Measurements from ENCODE around the gene XPC. TPM values are rescaled to one million over a fixed set of nuclear protein-coding genes. Genes with fewer than 3 reads are reported as not detected.

Gene XPC
- total and polyA plus RNA-seq, 7 donors, result 8.1 to 37.5 (median 30.3) TPM

GRCh38 chr3:14211621-14212020 is 33.2 kb upstream of the XPC start:
- H3K9me3 ChIP-seq, result no peaks in the 10 kb centered on the region
- intact Hi-C loops (cut with DNase I), result no loop called here
- TF ChIP-seq CTCF (IDR thresholded peaks at IDR 0.05) (no peak), EP300 (IDR thresholded peaks at IDR 0.05) (no peak), POLR2AphosphoS5 (IDR thresholded peaks at IDR 0.05) (no peak), POLR2A (IDR thresholded peaks at IDR 0.05) (no peak)
- H3K27ac ChIP-seq, result no peak overlapping the region
- WGBS, 2 donors, result 66 to 70% methylated on average over 4 of the region's 4 CpGs
- no peaks in the 10 kb centered on the region for H3K36me3 ChIP-seq
- no peak for DNase-seq
- no peak overlapping the region for H3K4me3 ChIP-seq
- no peaks in the 10 kb centered on the region for H3K4me1 ChIP-seq
- no peaks in the 10 kb centered on the region for H3K27me3 ChIP-seq

GRCh38 chr3:14210843-14211594 is 32.6 kb upstream of the XPC start:
- DNase-seq, result no peak
- H3K9me3 ChIP-seq, result no peaks in the 10 kb centered on the region
- no peak overlapping the region for H3K27ac ChIP-seq
- no peaks in the 10 kb centered on the region for H3K36me3 ChIP-seq
- no peak overlapping the region for H3K4me3 ChIP-seq
- H3K27me3 ChIP-seq, result no peaks in the 10 kb centered on the region
- no peaks in the 10 kb centered on the region for H3K4me1 ChIP-seq
- 76 to 84% methylated on average over 4 of the region's 4 CpGs for WGBS, 2 donors
- TF ChIP-seq POLR2AphosphoS5 (IDR thresholded peaks at IDR 0.05), result no peak
- no peak for TF ChIP-seq POLR2A (IDR thresholded peaks at IDR 0.05)
- no peak for TF ChIP-seq EP300 (IDR thresholded peaks at IDR 0.05)
- TF ChIP-seq CTCF (IDR thresholded peaks at IDR 0.05), result no peak
- intact Hi-C loops (cut with DNase I), result no loop called here

GRCh38 chr3:14210290-14210688 is 31.9 kb upstream of the XPC start:
- no peak for DNase-seq
- no peak overlapping the region for H3K4me3 ChIP-seq
- WGBS, 2 donors, result 72 to 84% methylated on average over 3 of the region's 3 CpGs
- H3K36me3 ChIP-seq, result no peaks in the 10 kb centered on the region
- H3K27me3 ChIP-seq, result no peaks in the 10 kb centered on the region
- no peaks in the 10 kb centered on the region for H3K4me1 ChIP-seq
- H3K27ac ChIP-seq, result no peak overlapping the region
- H3K9me3 ChIP-seq, result no peaks in the 10 kb centered on the region
- TF ChIP-seq POLR2AphosphoS5 (IDR thresholded peaks at IDR 0.05), result no peak
- no peak for TF ChIP-seq CTCF (IDR thresholded peaks at IDR 0.05)
- TF ChIP-seq POLR2A (IDR thresholded peaks at IDR 0.05), result no peak
- no peak for TF ChIP-seq EP300 (IDR thresholded peaks at IDR 0.05)
- intact Hi-C loops (cut with DNase I), result no loop called here

- Histone ChIP-seq H3K36me3 (no peaks in the 10 kb centered on the region), H3K27ac (no peak overlapping the region), H3K4me1 (no peaks in the 10 kb centered on the region), H3K9me3 (no peaks in the 10 kb centered on the region), H3K27me3 (no peaks in the 10 kb centered on the region), H3K4me3 (no peak overlapping the region)
- 80 to 87% methylated on average over 14 of the region's 14 CpGs for WGBS, 2 donors
- intact Hi-C loops (cut with DNase I), result no loop called here
- no peak for DNase-seq
- no peak for TF ChIP-seq POLR2AphosphoS5 (IDR thresholded peaks at IDR 0.05)
- TF ChIP-seq POLR2A (IDR thresholded peaks at IDR 0.05), result no peak
- TF ChIP-seq EP300 (IDR thresholded peaks at IDR 0.05), result no peak
- no peak for TF ChIP-seq CTCF (IDR thresholded peaks at IDR 0.05)
These were observed 31.3 kb upstream of the XPC start for GRCh38 chr3:14209581-14210289.
